Epithelial cell of esophagus (primary cell): ENCODE results near the gene KIF27.
A peak's percentile ranks its signal among the peaks of the same experiment; 100 is the strongest.
"Not testable (repeated sequence)": the region's sequence is repeated elsewhere in the genome, so short reads cannot be mapped to it uniquely, and the experiment has no call there.

ENCODE experiments used
- DNase-seq: peaks from one replicate; pipeline ENCODE4 v3.0.0; 2010; ENCODE audit warnings: low read depth
- H3K4me3 ChIP-seq: 2 replicates; pipeline ENCODE4 v1.5.1; 2011; ENCODE audit warnings: mild to moderate bottlenecking, low read length, control low read depth
- CTCF ChIP-seq: IDR thresholded peaks from 2 replicates; pipeline ENCODE4 v1.5.1; 2011; ENCODE audit warnings: low read depth, mild to moderate bottlenecking, low read length, control low read depth, inconsistent platforms; ENCODE audit not compliant: insufficient read depth; ENCODE audit errors: missing control alignments

Gene KIF27

GRCh38 chr9:83932851-83933250, 11.6 kb upstream of the KIF27 start:
- H3K4me3 ChIP-seq, result no peak overlapping the region
- DNase-seq, result no peak
- TF ChIP-seq CTCF, result no peak

- no peak for TF ChIP-seq CTCF
- no peak overlapping the region for H3K4me3 ChIP-seq
- peak; percentile 37 for DNase-seq
Observed at GRCh38 chr9:83932011-83932410, 10.8 kb upstream of the KIF27 start.

GRCh38 chr9:83930881-83931280, 9.6 kb upstream of the KIF27 start:
- H3K4me3 ChIP-seq, result no peak overlapping the region
- TF ChIP-seq CTCF, result no peak
- DNase-seq, result no peak

- H3K4me3 ChIP-seq, result no peak overlapping the region
- TF ChIP-seq CTCF, result no peak
- DNase-seq, result no peak
Observed at GRCh38 chr9:83927591-83927990, 6.4 kb upstream of the KIF27 start.

GRCh38 chr9:83920469-83920926, 734 bp downstream of the KIF27 start:
- H3K4me3 ChIP-seq, result peak overlapping the region; percentile 58
- DNase-seq, result peak; percentile 58
- peak; percentile 41 for TF ChIP-seq CTCF

GRCh38 chr9:83919111-83919510, 2.1 kb downstream of the KIF27 start:
- no peak for TF ChIP-seq CTCF
- DNase-seq, result no peak
- no peak overlapping the region for H3K4me3 ChIP-seq

- peak; percentile 14 for DNase-seq
- peak; percentile 33 for TF ChIP-seq CTCF
- H3K4me3 ChIP-seq, result not testable (repeated sequence)
Observed at GRCh38 chr9:83912194-83912593, 9.0 kb downstream of the KIF27 start.
